ENCODE measurements around the gene GMEB2.

Gene GMEB2

DNA sequence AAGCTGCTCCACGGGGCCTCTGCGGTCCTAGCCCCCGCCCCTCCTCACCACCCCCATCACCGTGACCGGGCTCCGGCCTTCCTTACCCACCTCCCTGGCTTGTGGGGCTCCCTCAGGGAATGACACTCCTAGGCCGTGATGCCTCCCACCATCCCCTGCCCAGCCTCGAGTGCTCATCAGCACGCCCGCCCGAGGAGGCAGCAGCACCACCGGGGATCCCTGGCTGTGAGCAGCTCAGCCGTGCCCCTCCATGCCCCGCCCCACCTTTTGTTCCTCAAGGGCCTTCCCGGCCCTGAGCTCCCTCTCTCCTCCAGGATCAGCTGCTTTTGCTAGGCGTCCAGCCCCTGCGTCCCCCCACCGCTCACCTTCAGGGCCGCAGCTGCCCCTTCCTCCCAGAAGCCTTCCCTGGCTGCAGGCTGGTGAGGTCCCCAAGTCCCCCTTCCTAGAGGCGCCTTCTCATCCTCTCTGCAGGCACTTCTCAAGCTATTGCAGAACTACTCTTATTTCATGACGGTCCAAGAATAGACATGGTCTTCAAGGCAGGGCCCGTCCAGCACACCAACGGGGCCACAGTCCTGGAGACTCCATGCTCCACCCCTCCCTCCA is 69.9 kb downstream of the GMEB2 start:
- no peak for DNase-seq

GRCh38 chr20:63555661-63556381 is 71.1 kb downstream of the GMEB2 start:
- DNase-seq, result no peak

DNA sequence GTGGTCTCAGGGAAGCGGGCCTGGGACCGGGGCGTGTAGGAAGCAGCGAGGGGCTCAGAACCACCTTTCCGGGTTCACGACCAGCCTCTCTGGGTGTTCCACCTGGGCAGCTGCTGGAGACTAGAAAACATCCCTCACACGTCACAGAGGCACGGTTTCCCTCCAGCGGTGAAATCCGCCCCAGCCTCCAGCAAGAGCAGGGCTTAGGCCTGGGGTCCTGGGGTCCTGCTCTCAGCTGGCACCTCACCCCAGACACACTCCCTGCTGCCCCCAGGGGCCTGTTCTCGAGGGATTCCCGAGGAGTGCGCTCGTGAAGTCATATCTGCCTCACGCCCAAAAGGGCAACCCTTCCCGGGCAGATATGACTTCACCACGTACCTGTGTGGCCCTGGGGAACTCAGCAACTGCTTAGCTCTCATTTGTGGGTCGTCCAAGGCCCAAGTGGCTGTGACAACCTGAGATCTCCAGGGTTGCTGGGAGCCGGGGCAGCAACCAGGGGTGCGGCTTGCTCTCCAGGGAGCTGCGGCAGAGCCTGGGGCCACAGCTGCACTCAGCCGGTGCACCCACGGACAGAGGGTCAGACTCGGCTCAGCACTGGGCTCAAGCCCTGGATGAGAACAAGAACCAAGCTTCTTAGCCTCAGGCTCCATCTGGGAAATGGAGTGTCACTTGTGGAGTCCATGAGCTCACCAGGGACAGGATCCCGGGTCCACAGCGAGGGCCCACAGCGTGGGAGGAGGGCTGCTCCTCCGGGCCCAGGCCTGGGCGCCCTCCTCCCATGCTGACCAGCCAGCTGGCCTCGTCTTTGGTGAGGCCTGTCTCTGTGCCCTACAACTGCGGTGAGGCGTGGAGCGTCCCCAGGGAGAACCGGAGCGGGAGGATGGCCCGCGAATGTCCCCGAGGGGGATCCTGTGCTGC is 72.3 kb downstream of the GMEB2 start:
- DNase-seq, result no peak

GRCh38 chr20:63553933-63554290 is 73.0 kb downstream of the GMEB2 start, which contains the start of gene FNDC11:
Gene FNDC11 (plus strand): TSS chr20:63554159. CDS start chr20:63555664, 1,505 bp downstream.
- no peak for DNase-seq

- DNase-seq, result peak; percentile 55 to 75
Measured at GRCh38 chr20:63553251-63553932, 73.5 kb downstream of the GMEB2 start.

GRCh38 chr20:63552481-63553249 is 74.2 kb downstream of the GMEB2 start:
- DNase-seq, result no peak

- DNase-seq, result no peak
Measured at GRCh38 chr20:63551068-63551467, 75.8 kb downstream of the GMEB2 start.

GRCh38 chr20:63549679-63550282 is 77.1 kb downstream of the GMEB2 start:
- no peak for DNase-seq

DNA sequence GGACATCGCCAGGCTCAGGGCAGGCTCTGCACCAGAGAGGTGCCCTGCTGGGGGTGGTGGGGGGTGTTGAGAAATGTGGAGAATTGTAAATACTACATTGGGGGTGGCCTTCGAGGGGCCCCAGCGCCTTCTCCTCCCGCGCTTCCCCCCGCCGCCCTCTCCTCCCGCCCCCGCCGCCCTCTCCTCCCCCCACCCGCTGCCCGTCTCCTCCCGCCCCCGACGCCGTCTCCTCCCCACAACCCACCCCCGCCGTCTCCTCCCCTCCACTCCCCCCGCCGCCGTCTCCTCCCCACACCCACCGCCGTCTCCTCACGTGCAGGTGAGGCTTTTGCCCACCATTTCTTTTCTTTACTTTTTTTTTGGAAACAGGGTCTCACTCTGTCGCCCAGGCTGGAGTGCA is 77.9 kb downstream of the GMEB2 start:
- DNase-seq, result no peak

DNA sequence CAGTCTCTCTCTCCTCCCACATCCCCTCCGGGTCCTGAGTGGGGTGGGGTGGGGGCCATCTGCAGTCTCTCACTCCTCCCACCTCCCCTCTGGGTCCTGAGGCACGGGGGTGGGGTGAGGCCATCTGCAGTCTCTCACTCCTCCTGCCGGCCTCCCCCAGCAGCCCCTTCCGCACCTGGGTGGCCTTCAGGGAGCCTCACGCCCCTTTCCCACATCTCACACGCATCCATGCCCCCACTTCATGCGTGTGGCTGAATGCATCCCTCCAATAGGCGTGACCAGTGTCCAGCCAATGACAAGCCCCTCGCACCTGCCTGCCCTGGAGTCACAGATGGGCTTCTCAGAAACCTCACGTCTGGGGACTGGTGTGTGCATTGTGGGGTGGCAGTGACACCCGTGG is 78.4 kb downstream of the GMEB2 start:
- no peak for DNase-seq

DNA sequence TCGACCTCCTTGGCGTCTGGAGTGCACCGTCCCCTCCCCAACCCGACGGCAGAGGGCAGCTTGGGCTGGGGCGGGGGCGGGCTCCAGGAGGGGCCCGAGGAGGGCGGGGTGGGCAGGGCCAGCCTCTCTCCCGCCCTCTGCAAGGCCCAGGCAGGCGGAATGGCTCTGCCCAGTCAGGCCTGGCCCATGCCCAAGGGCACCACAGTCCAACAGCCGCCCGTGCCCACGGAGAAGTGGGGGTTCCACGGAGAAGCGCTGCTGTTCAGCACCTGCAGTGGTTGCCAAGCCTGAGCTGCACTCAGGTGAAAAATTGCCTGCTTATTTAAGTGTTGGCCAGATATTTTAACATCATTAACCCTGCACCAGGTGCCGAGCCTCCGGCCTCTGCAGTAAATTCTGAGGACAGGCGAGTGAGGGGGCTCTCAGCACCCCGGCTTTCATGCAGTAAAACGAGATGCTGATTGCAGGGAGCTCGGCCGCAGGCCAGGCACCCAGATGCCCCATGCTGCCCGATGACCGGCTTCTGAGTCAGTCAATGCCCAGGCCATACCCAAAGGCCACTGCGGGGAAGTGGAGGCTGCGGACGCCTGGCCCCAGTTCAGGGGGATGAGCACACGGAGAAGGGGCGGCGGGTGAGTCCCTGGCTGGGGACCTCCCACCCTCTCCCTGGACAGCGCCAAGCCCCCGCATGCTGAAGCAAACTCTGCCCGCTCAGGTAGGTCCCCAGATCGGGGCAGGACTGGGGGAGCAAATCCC is 79.0 kb downstream of the GMEB2 start, which contains the start of gene SRMS:
SRMS (minus strand) TSS at position 25 of the 756 bp plus-strand sequence. CDS start 286 bp downstream, outside the sequence.
- DNase-seq, result no peak

- DNase-seq, result no peak
Measured at GRCh38 chr20:63546956-63547724, 79.8 kb downstream of the GMEB2 start.

DNA sequence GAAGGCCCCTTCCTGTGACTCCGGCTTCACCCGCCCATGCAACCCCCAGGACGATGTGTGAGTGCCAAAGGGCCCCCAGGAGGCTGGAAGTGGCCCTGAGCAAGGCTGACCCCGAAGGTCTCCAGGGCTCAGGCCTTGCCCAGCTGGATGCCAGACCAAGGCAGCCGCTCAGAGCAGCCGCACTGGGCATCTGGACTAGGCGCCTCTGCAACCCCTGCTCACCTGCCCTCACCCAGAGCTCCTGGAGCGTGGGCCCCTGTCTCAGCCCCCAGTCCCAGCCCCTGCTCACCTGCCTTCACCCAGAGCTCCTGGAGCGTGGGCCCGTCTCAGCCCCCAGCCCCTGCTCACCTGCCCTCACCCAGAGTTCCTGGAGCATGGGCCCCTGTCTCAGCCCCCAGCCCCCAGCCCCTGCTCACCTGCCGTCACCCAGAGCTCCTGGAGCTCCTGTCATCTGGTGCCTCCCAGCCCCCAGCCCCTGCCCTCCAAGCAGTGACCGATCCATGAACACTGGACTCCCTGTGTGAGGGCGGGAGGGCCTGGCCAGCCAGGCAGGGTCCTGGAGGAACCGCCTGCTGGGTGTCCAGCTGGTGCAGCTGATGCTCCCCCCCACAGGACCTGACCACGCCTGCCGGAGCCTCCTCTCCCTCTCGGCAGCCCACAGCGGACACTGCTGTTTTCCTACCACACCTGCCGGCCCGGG is 80.5 kb downstream of the GMEB2 start:
- DNase-seq, result no peak

GRCh38 chr20:63545814-63546213 is 81.1 kb downstream of the GMEB2 start:
- DNase-seq, result no peak

GRCh38 chr20:63544958-63545516 is 81.9 kb downstream of the GMEB2 start:
- DNase-seq, result no peak

DNA sequence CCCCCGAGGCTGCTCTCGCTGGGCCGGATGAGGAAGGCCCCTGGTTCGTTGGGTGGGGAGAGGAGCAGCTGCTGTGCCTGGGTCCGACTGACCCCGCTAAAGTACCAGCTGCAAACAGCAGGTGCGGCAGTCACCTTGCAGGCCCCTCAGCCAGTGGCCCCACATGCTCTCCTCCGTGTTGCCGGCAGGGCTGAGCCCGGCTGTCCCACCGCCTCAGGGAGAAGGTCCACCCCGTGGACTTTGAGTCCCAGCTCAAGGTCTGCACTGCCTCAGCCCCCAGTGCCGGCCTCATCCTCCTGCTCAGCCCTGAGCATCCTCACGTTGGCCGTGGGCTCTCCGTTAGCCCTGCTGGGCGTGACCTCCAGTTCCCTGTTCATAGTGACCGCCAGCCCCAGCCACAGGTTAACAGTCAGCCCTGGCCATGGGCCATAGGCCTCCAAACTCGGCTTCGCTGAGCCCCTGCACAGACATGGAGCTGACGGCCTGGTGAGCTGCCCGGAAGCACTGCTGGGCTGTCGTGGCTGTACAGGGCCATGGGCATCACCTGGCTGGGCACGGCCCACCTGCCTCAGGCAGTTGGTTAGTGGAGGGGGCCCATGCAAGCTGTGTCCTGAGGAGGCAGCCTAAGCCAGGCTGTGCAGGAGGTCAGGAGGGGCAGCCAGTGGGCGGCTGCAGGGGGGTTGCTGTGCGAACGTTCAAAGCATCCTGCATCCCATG is 82.5 kb downstream of the GMEB2 start:
- DNase-seq, result no peak

GRCh38 chr20:63543733-63544132 is 83.2 kb downstream of the GMEB2 start:
- DNase-seq, result no peak

DNA sequence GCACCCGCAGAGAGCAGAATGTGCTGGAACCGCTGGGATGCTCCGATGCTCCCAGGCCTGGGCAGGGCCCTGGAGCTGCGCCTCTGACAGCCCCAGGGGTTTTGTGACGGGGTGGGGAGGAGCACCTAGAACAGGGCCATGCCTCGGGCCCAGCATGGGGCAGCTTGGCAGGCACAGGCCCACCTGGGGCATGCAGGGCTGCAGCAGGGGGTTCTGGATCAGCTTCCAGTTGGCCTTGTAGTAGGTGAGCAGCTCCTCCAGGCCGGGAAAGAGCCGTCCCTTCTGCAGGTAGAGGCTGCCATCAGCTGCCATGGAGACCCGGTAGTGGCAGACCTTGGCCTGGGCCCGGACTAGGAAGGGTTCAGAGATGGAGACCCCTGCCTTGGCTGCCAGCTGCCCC is 83.8 kb downstream of the GMEB2 start:
- no peak for DNase-seq

Measured in NCI-H187 (cell line).